HepG2 (cell line): ENCODE results near the gene SYNGR1. TPM values are rescaled to one million over a fixed set of nuclear protein-coding genes. Genes with fewer than 3 reads are reported as not detected.
A peak's percentile ranks its signal among the peaks of the same experiment; 100 is the strongest.
"Not testable (repeated sequence)": the region's sequence is repeated elsewhere in the genome, so short reads cannot be mapped to it uniquely, and the experiment has no call there.

Experiments used
- ATAC-seq: fragments of 200-7000 bp; cut with Tn5 transposase; 3 replicates; pipeline ENCODE4 v1.9.1; 2020; ENCODE audit warnings: mild to moderate bottlenecking, moderate library complexity
- BruUV-seq: library from RNA; stranded (reverse); fragments of 400-500 nt; replicated peaks from 2 replicates; lab custom pipeline; 2021; lab: Mats Ljungman, UMichigan
- CTCF ChIA-PET: fragments of 300-600 bp; formaldehyde crosslinking; extraction: SDS; loops from one replicate; lab custom pipeline; 2021; ENCODE audit warnings: low total read pairs, inconsistent platforms, low intra/inter-chr PET ratio; lab: Yijun Ruan, JAX
- POLR2A ChIA-PET: fragments of 350-600 bp; sonication (Branson Sonifier 250); formaldehyde crosslinking; loops from one replicate; lab custom pipeline; 2020; ENCODE audit warnings: antibody characterized with exemption, inconsistent platforms; lab: Yijun Ruan, JAX
- DNase-seq: peaks from one replicate; pipeline ENCODE4 v3.0.0-alpha.2; 2015; ENCODE audit warnings: low spot score
- FAIRE-seq: peaks from 3 replicates; lab custom pipeline; 2011; peaks lifted over from hg19 to GRCh38; lab: Jason Lieb, UNC
- H2AFZ ChIP-seq: one replicate; pipeline ENCODE4 v1.6.1; 2011; ENCODE audit warnings: low read length, inconsistent platforms
- H3K27ac ChIP-seq: fragments of 300-600 bp; 3 replicates; pipeline ENCODE4 v1.8.0; 2011; ENCODE audit warnings: mixed run types, mild to moderate bottlenecking, mixed read lengths, low read length, inconsistent platforms; ENCODE audit not compliant: insufficient read depth; ENCODE audit errors: extremely low read length
- H3K27me3 ChIP-seq, 2 experiments: fragments of 200-600 bp in 1 of 2; 2 replicates in 1 of 2; 3 replicates in 1 of 2; pipeline versions ENCODE4 v1.6.0 to v1.8.0; 2011; ENCODE audit warnings: low read length in 2 of 2, mild to moderate bottlenecking in 2 of 2, moderate library complexity in 2 of 2, inconsistent platforms in 1 of 2; ENCODE audit not compliant: insufficient read depth in 2 of 2, control insufficient read depth in 1 of 2
- H3K36me3 ChIP-seq, 2 experiments: fragments of 200-600 bp in 1 of 2; replicated peaks in 1 of 2; 2 replicates in 1 of 2; 3 replicates in 1 of 2; pipeline versions ENCODE4 v1.5.1 to v1.8.0; 2011; ENCODE audit warnings: low read length in 2 of 2, inconsistent platforms in 1 of 2; ENCODE audit not compliant: insufficient read depth in 2 of 2, control insufficient read depth in 1 of 2
- H3K4me1 ChIP-seq: 2 replicates; pipeline ENCODE4 v1.5.1; 2012; ENCODE audit warnings: low read length, inconsistent platforms; ENCODE audit not compliant: insufficient read depth
- H3K4me2 ChIP-seq: 2 replicates; pipeline ENCODE4 v1.6.0; 2011; ENCODE audit warnings: low read depth, low read length, inconsistent platforms
- H3K4me3 ChIP-seq, 3 experiments: fragments of 200-600 bp in 1 of 3; sonication (generic), shearing (Covaris generic) in 1 of 3; replicated peaks in 1 of 3; 2 replicates each; pipeline ENCODE4 v1.5.1; 2011 to 2016; ENCODE audit warnings: low read length in 3 of 3, inconsistent platforms in 2 of 3, low read depth in 2 of 3, mild to moderate bottlenecking in 2 of 3, control low read depth in 1 of 3, mixed read lengths in 1 of 3; ENCODE audit not compliant: insufficient read depth in 1 of 3
- H3K79me2 ChIP-seq: one replicate; pipeline ENCODE4 v1.6.1; 2011; ENCODE audit warnings: low read length, inconsistent platforms; ENCODE audit not compliant: insufficient read depth
- H3K9ac ChIP-seq: 2 replicates; pipeline ENCODE4 v1.6.0; 2011; ENCODE audit warnings: mild to moderate bottlenecking, low read depth, low read length, inconsistent platforms; ENCODE audit not compliant: insufficient read depth
- H3K9me3 ChIP-seq: 2 replicates; pipeline ENCODE4 v1.5.1; 2012; ENCODE audit warnings: mild to moderate bottlenecking, low read length
- H4K20me1 ChIP-seq: 2 replicates; pipeline ENCODE4 v1.6.0; 2011; ENCODE audit warnings: inconsistent platforms, mild to moderate bottlenecking, low read length, moderate library complexity; ENCODE audit not compliant: insufficient read depth
- NFYB ChIP-seq: sonication (generic); formaldehyde crosslinking; IDR thresholded peaks from 2 replicates; pipeline ENCODE4 v1.4.0; 2020; ENCODE audit warnings: missing genetic modification reagents
- NFYC ChIP-seq: IDR thresholded peaks from 2 replicates; pipeline ENCODE4 v1.6.1; 2016; ENCODE audit warnings: missing genetic modification reagents, missing compliant biosample characterization
- WGBS: methylation state at CpG from one replicate; pipeline ENCODE4 v1.1.6; 2017; ENCODE audit warnings: low lambda C conversion rate; 5-methylcytosine and 5-hydroxymethylcytosine counted together
- in situ Hi-C: cut with HindIII; loops from 2 replicates; pipeline ENCODE4 v1.10.0; 2017; ENCODE audit warnings: low pct_unique_long_range_greater_than_20kb; ENCODE audit not compliant: extremely low pct_ligation_motif_present
- intact Hi-C: fragments of 100-400 bp; cut with micrococcal nuclease; formaldehyde crosslinking; loops from one replicate; pipeline ENCODE4 v1.10.0; 2022; ENCODE audit not compliant: unreplicated experiment
- polyA plus RNA-seq, 8 experiments: library from polyadenylated mRNA; depleted of rRNA in 3 of 8; stranded (reverse) in 7 of 8; unstranded in 1 of 8; fragments of >200 nt; fragmentation: Illumina TruSeq in 4 of 8; extraction: Trizol in 4 of 8; gene quantifications; 2 replicates each; pipeline versions ENCODE4 v1.2.1 to v1.2.3, GENCODE V29; 2011 to 2016; ENCODE audit warnings: low read depth in 4 of 8, missing spikeins in 1 of 8, mixed read lengths in 1 of 8; ENCODE audit not compliant: insufficient read depth in 1 of 8
- total RNA-seq, 5 experiments: library from RNA; depleted of rRNA; stranded (reverse); fragments of >200 nt; fragmentation: Illumina TruSeq; extraction: Trizol; gene quantifications; 2 replicates each; pipeline ENCODE4 v1.2.3, GENCODE V29; 2016; ENCODE audit warnings: low read depth in 1 of 5

Gene SYNGR1
- total and polyA plus RNA-seq, 2 of the 13 experiments (the other 11 are each of a cell fraction or from before 2014, with no cell fraction given), result 0.27 to 2.7 TPM

DNA sequence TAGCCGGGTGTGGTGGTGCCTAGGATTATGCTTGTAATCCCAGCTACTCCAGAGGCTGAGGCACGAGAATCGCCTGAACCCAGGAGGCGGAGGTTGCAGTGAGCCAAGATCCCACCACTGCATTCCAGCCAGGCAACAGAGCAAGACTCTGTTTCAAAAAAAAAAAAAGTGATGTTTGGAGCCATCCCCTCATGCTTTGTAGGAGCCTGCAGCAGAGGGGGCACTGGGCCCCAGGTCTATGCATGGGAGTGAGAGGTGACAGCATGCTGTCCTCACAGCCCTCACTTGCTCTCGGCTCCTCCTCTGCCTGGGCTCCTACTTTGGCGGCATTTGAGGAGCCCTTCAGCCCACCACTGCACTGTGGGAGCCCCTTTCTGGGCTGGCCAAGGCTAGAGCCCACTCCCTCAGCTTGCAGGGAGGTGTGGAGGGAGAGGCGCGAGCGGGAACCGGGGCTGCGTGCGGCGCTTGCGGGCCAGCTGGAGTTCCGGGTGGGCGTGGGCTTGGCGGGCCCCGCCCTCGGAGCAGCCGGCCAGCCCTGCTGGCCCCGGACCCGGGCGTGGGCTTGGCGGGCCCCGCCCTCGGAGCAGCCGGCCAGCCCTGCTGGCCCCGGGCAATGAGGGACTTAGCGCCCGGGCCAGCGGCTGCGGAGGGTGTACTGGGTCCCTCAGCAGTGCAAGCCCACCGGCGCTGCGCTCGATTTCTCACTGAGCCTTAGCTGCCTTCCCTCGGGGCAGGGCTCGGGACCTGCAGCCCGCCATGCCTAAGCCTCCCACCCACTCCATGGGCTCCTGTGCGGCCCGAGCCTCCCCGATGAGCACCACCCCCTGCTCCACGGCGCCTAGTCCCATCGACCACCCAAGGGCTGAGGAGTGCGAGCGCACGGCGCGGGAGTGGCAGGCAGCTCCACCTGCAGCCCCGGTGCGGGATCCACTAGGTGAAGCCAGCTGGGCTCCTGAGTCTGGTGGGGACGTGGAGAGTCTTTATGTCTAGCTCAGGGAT is 7.6 kb downstream of the SYNGR1 start:
- CTCF ChIA-PET, H3K27ac ChIP-seq, H3K4me3 ChIP-seq, H3K9ac ChIP-seq, H3K79me2 ChIP-seq, ATAC-seq, POLR2A ChIA-PET, H3K9me3 ChIP-seq, H3K4me2 ChIP-seq, FAIRE-seq, H3K36me3 ChIP-seq, BruUV-seq, H2AFZ ChIP-seq, DNase-seq, H4K20me1 ChIP-seq, H3K27me3 ChIP-seq, in situ Hi-C loops, intact Hi-C loops: not testable (repeated sequence)
- WGBS, result 89% methylated on average over 18 of the region's 53 CpGs
- 0 out of 2 replicates have a peak, but pooled peaks cover 15% of the 10 kb centered on the region for H3K4me1 ChIP-seq

DNA sequence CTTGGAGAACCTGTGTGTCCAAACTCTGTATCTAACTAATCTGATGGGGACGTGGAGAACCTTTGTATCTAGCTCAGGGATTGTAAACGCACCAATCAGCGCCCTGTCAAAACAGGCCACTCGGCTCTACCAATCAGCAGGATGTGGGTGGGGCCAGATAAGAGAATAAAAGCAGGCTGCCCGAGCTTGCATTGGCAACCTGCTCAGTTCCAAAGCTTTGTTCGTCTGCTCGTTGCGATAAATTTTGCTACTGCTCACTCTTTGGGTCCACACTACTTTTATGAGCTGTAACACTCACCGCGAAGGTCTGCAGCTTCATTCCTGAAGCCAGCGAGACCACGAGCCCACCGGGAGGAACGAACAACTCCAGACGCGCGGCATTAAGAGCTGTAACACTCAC is 8.4 kb downstream of the SYNGR1 start:
- POLR2A ChIA-PET, intact Hi-C loops, FAIRE-seq: not testable (repeated sequence)

More for the DNA sequence above, 8.4 kb downstream of the SYNGR1 start:
- WGBS, result 81% methylated on average over 14 of the region's 17 CpGs
- DNase-seq, H3K27ac ChIP-seq, in situ Hi-C loops, H2AFZ ChIP-seq, H3K9ac ChIP-seq, H3K4me3 ChIP-seq, H4K20me1 ChIP-seq, CTCF ChIA-PET, H3K9me3 ChIP-seq, H3K79me2 ChIP-seq, BruUV-seq: not testable (repeated sequence)
- 0 out of 2 replicates have a peak, but pooled peaks have one; percentile 13 for TF ChIP-seq NFYC (CRISPR knock-in tag)
- peak; percentile 49 for TF ChIP-seq NFYB (CRISPR knock-in tag)
- TF ChIP-seq, all 625 proteins: peak for 2; not testable (repeated sequence) for 623
- ATAC-seq, H3K27me3 ChIP-seq, H3K4me2 ChIP-seq, H3K36me3 ChIP-seq: not testable (repeated sequence)
- 0 out of 2 replicates have a peak, but pooled peaks cover 15% of the 10 kb centered on the region for H3K4me1 ChIP-seq
